Measurements from ENCODE around the gene BSND. TPM values are rescaled to one million over a fixed set of nuclear protein-coding genes. Genes with fewer than 3 reads are reported as not detected.

Gene BSND
- total RNA-seq, 6 donors from 2014 or later, result under 0.01 to 0.10 TPM; not detected in 4

GRCh38 chr1:55052221-55053142 is 53.7 kb downstream of the BSND start:
- peak overlapping the region in 3 of 4 donors; percentile 17 to 78 (median 78) for H3K27ac ChIP-seq
- DNase-seq, result peak; percentile 51 to 79
- H3K9me3 ChIP-seq, result no peaks in the 10 kb centered on the region
- WGBS, 2 donors, result 88 to 95% methylated on average over 17 to 28 of the region's 29 CpGs
- H3K4me1 ChIP-seq, result peaks cover 0 to 5% (median 2%) of the 10 kb centered on the region in 4 donors
- H3K4me3 ChIP-seq, result no peak overlapping the region
- no peak for ATAC-seq (ENCODE audit: low FRiP score in 2 of 2)
- peaks cover 0 to 29% (median 2%) of the 10 kb centered on the region in 4 donors for H3K36me3 ChIP-seq
- TF ChIP-seq POLR2AphosphoS5 (IDR thresholded peaks at IDR 0.05) (no peak), EP300 (IDR thresholded peaks at IDR 0.05) (no peak), CTCF (IDR thresholded peaks at IDR 0.05) (no peak), POLR2A (IDR thresholded peaks at IDR 0.05) (no peak)
- no peaks in the 10 kb centered on the region for H3K27me3 ChIP-seq

- H3K4me3 ChIP-seq, result no peak overlapping the region
- 47 to 68% methylated on average over 6 to 7 of the region's 7 CpGs for WGBS, 2 donors
- DNase-seq, result peak in 1 of 2 donors; percentile 77
- H3K36me3 ChIP-seq, result peaks cover 0 to 34% (median under 1%) of the 10 kb centered on the region in 4 donors
- peaks cover 0 to 5% (median 2%) of the 10 kb centered on the region in 4 donors for H3K4me1 ChIP-seq
- TF ChIP-seq EP300 (IDR thresholded peaks at IDR 0.05) (no peak), POLR2A (IDR thresholded peaks at IDR 0.05) (peak in 1 of 4 donors; percentile 36), POLR2AphosphoS5 (IDR thresholded peaks at IDR 0.05) (peak in 1 of 2 donors; percentile 30), CTCF (IDR thresholded peaks at IDR 0.05) (no peak)
- H3K27me3 ChIP-seq, result no peaks in the 10 kb centered on the region
- peak overlapping the region in 3 of 4 donors; percentile 17 to 78 (median 78) for H3K27ac ChIP-seq
- H3K9me3 ChIP-seq, result no peaks in the 10 kb centered on the region
- ATAC-seq (ENCODE audit: low FRiP score in 2 of 2), result peak; percentile 2 to 47
Measured at GRCh38 chr1:55053265-55053954, 54.7 kb downstream of the BSND start.

DNA sequence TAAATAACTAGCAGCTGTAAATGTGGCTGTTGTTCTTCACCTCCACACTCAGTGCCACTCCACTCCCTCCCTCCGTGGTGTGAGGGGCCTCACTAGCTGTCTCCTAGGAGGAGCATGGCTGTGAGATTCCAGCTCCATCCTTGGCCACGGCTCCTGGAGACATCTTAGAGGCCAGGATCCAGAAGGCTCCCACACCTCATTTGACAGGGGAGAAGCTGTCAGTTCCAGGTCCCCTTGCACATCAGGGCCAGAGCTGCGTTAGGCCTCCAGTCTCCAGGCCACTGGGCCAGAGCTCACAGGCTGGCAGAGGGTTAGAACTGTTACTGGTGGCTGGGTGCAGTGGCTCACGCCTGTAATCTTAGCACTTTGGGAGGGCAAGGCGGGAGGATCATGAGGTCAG is 55.7 kb downstream of the BSND start:
- peaks cover 0 to 32% (median 0%) of the 10 kb centered on the region in 4 donors for H3K36me3 ChIP-seq
- ATAC-seq (ENCODE audit: low FRiP score in 2 of 2) (no peak), DNase-seq (no peak)
- H3K4me3 ChIP-seq, result no peak overlapping the region
- H3K27ac ChIP-seq, result peak overlapping the region in 2 of 4 donors; percentile 78
- no peaks in the 10 kb centered on the region for H3K27me3 ChIP-seq
- H3K9me3 ChIP-seq, result no peaks in the 10 kb centered on the region
- peaks cover 0 to 5% (median 2%) of the 10 kb centered on the region in 4 donors for H3K4me1 ChIP-seq
- TF ChIP-seq POLR2A (IDR thresholded peaks at IDR 0.05) (no peak), EP300 (IDR thresholded peaks at IDR 0.05) (no peak), POLR2AphosphoS5 (IDR thresholded peaks at IDR 0.05) (no peak), CTCF (IDR thresholded peaks at IDR 0.05) (no peak)
- WGBS, 2 donors, result 92 to 93% methylated on average over 5 of the region's 5 CpGs

DNA sequence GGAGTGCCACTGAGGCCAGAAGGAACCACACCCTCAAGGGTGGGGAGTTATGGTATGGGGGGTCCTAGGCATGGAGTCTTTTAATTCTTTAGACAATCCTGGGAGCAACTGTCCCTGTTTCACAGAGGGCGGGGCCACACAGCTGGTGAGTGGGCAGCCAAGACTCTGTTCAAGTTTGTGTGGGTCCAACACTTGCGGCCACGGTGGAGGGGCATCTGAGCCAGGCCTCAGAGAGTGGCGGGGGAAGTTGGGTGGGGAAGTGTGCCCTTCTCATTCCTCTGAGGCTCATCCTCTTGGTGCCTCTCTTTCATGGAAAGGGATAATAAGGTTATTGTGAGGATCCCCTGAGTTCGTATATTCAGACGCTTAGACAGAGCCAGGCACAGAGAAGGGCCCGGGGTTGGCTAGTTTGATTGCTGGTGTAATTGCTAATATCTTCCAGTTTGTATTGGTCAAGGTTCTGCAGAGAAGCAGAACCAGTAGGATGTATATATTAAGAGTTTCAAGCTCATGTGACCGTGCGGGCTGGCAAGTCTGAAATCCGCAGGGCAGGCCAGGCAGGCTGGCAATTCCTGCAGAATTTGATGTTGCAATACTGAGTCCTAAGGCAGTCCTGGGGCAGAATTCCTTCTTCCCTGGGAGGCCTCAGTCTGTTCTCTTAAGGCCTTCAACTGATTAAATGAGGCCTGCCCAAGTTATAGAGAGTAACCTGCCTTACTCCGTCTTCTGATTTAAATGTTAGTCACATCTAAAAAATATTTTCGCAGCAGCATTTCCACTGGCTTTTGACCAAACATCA is 56.5 kb downstream of the BSND start:
- Histone ChIP-seq H3K4me3 (no peak overlapping the region), H3K4me1 (peaks cover 0 to 5% (median 2%) of the 10 kb centered on the region in 4 donors), H3K27ac (no peak overlapping the region), H3K27me3 (no peaks in the 10 kb centered on the region), H3K36me3 (peaks cover 0 to 30% (median 0%) of the 10 kb centered on the region in 4 donors), H3K9me3 (no peaks in the 10 kb centered on the region)
- ATAC-seq (ENCODE audit: low FRiP score in 2 of 2) (no peak), DNase-seq (no peak)
- no peak for TF ChIP-seq EP300 (IDR thresholded peaks at IDR 0.05)
- TF ChIP-seq POLR2AphosphoS5 (IDR thresholded peaks at IDR 0.05), result no peak
- no peak for TF ChIP-seq POLR2A (IDR thresholded peaks at IDR 0.05)
- no peak for TF ChIP-seq CTCF (IDR thresholded peaks at IDR 0.05)
- WGBS, 2 donors, result 80 to 85% methylated on average over 9 to 12 of the region's 12 CpGs

Data from upper lobe of left lung (tissue), 6 donors.